Loucy (cell line): ENCODE results near the gene FHIT.

ENCODE experiments used
- H2AFZ ChIP-seq: fragments of 200-600 bp; sonication (generic); 2 replicates; pipeline ENCODE4 v1.6.0; 2016; ENCODE audit warnings: antibody characterized with exemption, mild to moderate bottlenecking, low read length, moderate library complexity
- H3F3A ChIP-seq: fragments of 200-600 bp; 2 replicates; pipeline ENCODE4 v1.6.0; 2016; ENCODE audit warnings: antibody characterized with exemption, low read depth, mild to moderate bottlenecking
- H3K27me3 ChIP-seq: fragments of 200-600 bp; sonication (generic); 2 replicates; pipeline ENCODE4 v1.6.1; 2014; ENCODE audit warnings: low read length, mild to moderate bottlenecking; ENCODE audit not compliant: insufficient read depth, poor library complexity, severe bottlenecking
- H3K36me3 ChIP-seq: fragments of 200-600 bp; sonication (generic); 2 replicates; pipeline ENCODE4 v1.6.1; 2016; ENCODE audit warnings: low read length; ENCODE audit not compliant: insufficient read depth
- H3K4me1 ChIP-seq: fragments of 200-600 bp; sonication (generic); 2 replicates; pipeline ENCODE4 v1.5.1; 2014; ENCODE audit warnings: low read length, mild to moderate bottlenecking; ENCODE audit not compliant: insufficient read depth, poor library complexity, severe bottlenecking
- H3K4me2 ChIP-seq: fragments of 200-600 bp; sonication (generic); 2 replicates; pipeline ENCODE4 v1.6.0; 2014; ENCODE audit warnings: antibody characterized with exemption, low read length, low read depth, mild to moderate bottlenecking; ENCODE audit not compliant: poor library complexity, severe bottlenecking
- H3K4me3 ChIP-seq: fragments of 200-600 bp; sonication (generic); 2 replicates; pipeline ENCODE4 v1.5.1; 2014; ENCODE audit warnings: low read length, mild to moderate bottlenecking, mixed read lengths; ENCODE audit not compliant: poor library complexity, severe bottlenecking
- H3K79me2 ChIP-seq: fragments of 200-600 bp; sonication (generic); 2 replicates; pipeline ENCODE4 v1.6.1; 2014; ENCODE audit warnings: low read length; ENCODE audit not compliant: insufficient read depth
- H3K9ac ChIP-seq: fragments of 200-600 bp; sonication (generic); 2 replicates; pipeline ENCODE4 v1.6.0; 2014; ENCODE audit warnings: mild to moderate bottlenecking, low read depth, low read length, moderate library complexity; ENCODE audit not compliant: poor library complexity, severe bottlenecking
- H3K9me2 ChIP-seq: fragments of 200-600 bp; sonication (generic); replicated peaks from 2 replicates; pipeline ENCODE4 v1.6.1; 2016; ENCODE audit warnings: low read depth, low read length, mixed read lengths
- H3K9me3 ChIP-seq: fragments of 200-600 bp; sonication (generic); 2 replicates; pipeline ENCODE4 v1.6.1; 2014; ENCODE audit warnings: mild to moderate bottlenecking, antibody characterized with exemption, low read length, low read depth; ENCODE audit not compliant: insufficient read depth
- H4K20me1 ChIP-seq: fragments of 200-600 bp; sonication (generic); 2 replicates; pipeline ENCODE4 v1.6.0; 2014; ENCODE audit warnings: antibody characterized with exemption, low read length, mild to moderate bottlenecking; ENCODE audit not compliant: insufficient read depth, poor library complexity, severe bottlenecking
- CTCF ChIP-seq: fragments of 200-600 bp; sonication (generic); conservative IDR thresholded peaks from 2 replicates; pipeline ENCODE4 v1.5.1; 2014; ENCODE audit warnings: mild to moderate bottlenecking, antibody characterized with exemption, low read length
- EZH2phosphoT487 ChIP-seq: fragments of 200-600 bp; IDR thresholded peaks from 2 replicates; pipeline ENCODE4 v1.6.1; 2018; ENCODE audit warnings: antibody characterized with exemption, mild to moderate bottlenecking, moderate library complexity, borderline replicate concordance

FHIT gene

DNA sequence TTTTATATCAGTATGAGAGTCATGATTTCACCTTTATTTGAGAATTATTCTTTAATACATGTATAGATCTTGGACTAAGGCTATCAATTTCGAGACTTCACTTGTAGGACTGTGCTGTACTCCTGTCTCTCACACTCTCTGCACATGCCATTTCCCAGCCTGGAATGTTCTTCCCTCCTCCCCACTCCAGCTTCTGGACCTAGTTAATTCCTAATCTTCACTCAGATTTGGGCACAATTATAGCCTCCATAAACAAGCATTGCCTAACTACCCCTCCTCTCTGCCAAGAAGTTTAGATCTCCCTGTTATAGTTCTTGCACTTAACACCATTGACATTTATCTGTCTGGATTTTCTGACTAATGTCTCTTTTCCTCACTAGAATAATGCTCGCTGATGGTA lies 88.3 kb downstream of the FHIT start:
- H3K36me3 ChIP-seq: no peaks in the 10 kb centered on the region
- H3K4me3 ChIP-seq: no peak overlapping the region
- H3F3A ChIP-seq: 0 out of 2 replicates have a peak, but pooled peaks cover 2% of the 10 kb centered on the region
- H3K9me2 ChIP-seq: no peaks in the 10 kb centered on the region
- no peak overlapping the region for H3K9ac ChIP-seq
- H3K27me3 ChIP-seq: no peaks in the 10 kb centered on the region
- H4K20me1 ChIP-seq: no peaks in the 10 kb centered on the region
- H3K4me1 ChIP-seq: peaks cover 15% of the 10 kb centered on the region
- H3K79me2 ChIP-seq: no peaks in the 10 kb centered on the region
- H3K9me3 ChIP-seq: no peaks in the 10 kb centered on the region
- TF ChIP-seq EZH2phosphoT487: no peak
- TF ChIP-seq CTCF: no peak
- no peak overlapping the region for H3K4me2 ChIP-seq
- no peak overlapping the region for H2AFZ ChIP-seq

GRCh38 chr3:61158667-61159066 lies 92.6 kb downstream of the FHIT start:
- no peak overlapping the region for H3K9ac ChIP-seq

GRCh38 chr3:61158216-61158615 lies 93.0 kb downstream of the FHIT start:
- Histone ChIP-seq H3K27me3 (no peaks in the 10 kb centered on the region), H3K9ac (no peak overlapping the region), H3K4me1 (peaks cover 21% of the 10 kb centered on the region), H3K4me3 (peak overlapping the region; percentile 19), H3K9me3 (no peaks in the 10 kb centered on the region), H3K4me2 (peak overlapping the region; percentile 75), H3F3A (0 out of 2 replicates have a peak, but pooled peaks cover 2% of the 10 kb centered on the region), H2AFZ (no peak overlapping the region), H3K9me2 (no peaks in the 10 kb centered on the region), H4K20me1 (no peaks in the 10 kb centered on the region), H3K36me3 (no peaks in the 10 kb centered on the region), H3K79me2 (no peaks in the 10 kb centered on the region)
- TF ChIP-seq EZH2phosphoT487 (no peak), CTCF (no peak)

More at GRCh38 chr3:61158667-61159066, 92.6 kb downstream of the FHIT start:
- no peak overlapping the region for H2AFZ ChIP-seq
- no peaks in the 10 kb centered on the region for H3K36me3 ChIP-seq
- peak overlapping the region; percentile 75 for H3K4me2 ChIP-seq
- no peaks in the 10 kb centered on the region for H4K20me1 ChIP-seq
- H3K9me2 ChIP-seq: no peaks in the 10 kb centered on the region
- H3K9me3 ChIP-seq: no peaks in the 10 kb centered on the region
- peak overlapping the region; percentile 19 for H3K4me3 ChIP-seq
- no peaks in the 10 kb centered on the region for H3K79me2 ChIP-seq
- peaks cover 21% of the 10 kb centered on the region for H3K4me1 ChIP-seq
- H3F3A ChIP-seq: 0 out of 2 replicates have a peak, but pooled peaks cover 2% of the 10 kb centered on the region
- TF ChIP-seq CTCF: no peak
- TF ChIP-seq EZH2phosphoT487: no peak
- no peaks in the 10 kb centered on the region for H3K27me3 ChIP-seq
